SK-N-DZ (cell line): ENCODE results near the gene PER1.

ENCODE experiments used
- DNase-seq: peaks from one replicate; pipeline ENCODE4 v3.0.0-alpha.2; 2015; ENCODE audit warnings: low spot score

The PER1 gene

DNA sequence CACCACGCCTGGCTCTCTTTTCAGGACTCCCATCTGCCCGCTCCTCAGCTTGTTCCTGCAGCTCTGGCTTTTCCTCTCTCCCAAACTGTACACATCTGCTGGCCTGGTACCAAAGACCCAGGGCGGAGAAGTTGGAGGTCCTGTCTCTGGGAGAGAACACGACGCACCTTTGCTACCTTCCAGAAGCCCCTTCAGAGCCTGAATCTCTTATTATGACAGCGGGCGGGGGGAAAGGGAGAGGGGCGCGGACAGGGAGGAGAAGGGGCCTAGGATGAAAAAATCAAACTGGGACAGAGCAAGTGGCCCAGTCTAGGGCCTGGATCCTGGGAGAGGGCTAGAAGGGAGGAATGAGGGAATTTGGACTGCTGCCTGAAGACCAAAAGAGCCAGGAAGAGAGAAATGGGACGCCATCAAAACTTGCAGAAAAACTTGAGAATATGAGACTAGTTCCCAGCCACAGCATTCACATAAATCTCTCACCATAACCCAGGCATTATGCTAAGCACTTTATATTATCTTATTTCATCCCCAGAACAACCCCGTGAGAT is 2.5 kb upstream of the PER1 start:
- no peak for DNase-seq

GRCh38 chr17:8153957-8154607 is 1.9 kb upstream of the PER1 start:
- DNase-seq, result peak; percentile 88

GRCh38 chr17:8153525-8153956 is 1.3 kb upstream of the PER1 start:
- DNase-seq, result peak; percentile 86

GRCh38 chr17:8153031-8153451 is 837 bp upstream of the PER1 start:
- DNase-seq, result no peak

DNA sequence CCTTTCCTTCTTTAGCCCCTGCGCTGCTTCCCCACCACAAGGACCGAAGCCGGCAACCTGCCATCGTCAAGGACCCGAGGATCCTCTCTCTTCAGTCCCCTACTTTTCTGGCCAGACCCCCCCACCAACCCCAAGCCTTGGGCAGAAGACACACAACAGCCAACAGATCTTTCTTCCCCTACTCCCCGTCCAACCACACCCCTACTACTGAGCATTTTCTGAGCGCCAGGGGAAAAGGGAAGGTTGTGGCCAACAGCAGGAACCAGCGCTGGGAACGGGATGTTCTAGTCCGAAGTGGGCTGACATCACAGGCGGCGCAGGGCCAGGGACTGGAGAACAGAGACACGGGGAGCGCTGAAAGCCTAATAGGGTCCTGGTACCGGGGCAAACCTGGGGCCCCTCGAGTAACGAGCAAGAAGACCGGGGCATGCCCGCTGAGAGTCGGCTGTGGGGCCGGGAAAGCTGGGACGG is 528 bp downstream of the PER1 start:
- DNase-seq, result no peak

DNA sequence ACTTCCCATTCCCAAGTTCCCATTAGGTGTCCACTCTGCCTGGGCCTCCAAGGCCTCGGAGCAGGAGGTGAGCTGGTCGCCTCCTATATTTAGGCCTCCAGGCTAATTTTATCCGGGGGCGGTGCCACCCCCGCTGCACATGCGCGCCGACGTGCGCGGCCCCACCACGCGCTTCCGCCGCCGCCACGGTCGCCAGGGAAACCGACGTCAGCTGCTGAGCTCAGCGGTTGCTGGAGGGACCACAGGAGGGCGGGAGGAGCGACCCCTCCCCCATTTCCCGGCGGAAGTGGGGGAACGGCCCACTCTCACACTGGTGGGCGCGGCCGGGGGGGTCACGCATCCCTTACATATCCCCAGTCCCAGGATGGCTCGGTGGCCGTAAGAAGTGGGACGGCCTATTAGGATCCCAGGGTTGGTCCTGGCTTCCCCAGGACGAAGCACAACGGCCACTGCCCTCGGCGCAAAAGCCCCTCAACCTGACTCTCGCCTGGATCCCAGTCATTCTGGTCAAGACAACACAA is 1.0 kb downstream of the PER1 start:
- DNase-seq, result peak; percentile 86

DNA sequence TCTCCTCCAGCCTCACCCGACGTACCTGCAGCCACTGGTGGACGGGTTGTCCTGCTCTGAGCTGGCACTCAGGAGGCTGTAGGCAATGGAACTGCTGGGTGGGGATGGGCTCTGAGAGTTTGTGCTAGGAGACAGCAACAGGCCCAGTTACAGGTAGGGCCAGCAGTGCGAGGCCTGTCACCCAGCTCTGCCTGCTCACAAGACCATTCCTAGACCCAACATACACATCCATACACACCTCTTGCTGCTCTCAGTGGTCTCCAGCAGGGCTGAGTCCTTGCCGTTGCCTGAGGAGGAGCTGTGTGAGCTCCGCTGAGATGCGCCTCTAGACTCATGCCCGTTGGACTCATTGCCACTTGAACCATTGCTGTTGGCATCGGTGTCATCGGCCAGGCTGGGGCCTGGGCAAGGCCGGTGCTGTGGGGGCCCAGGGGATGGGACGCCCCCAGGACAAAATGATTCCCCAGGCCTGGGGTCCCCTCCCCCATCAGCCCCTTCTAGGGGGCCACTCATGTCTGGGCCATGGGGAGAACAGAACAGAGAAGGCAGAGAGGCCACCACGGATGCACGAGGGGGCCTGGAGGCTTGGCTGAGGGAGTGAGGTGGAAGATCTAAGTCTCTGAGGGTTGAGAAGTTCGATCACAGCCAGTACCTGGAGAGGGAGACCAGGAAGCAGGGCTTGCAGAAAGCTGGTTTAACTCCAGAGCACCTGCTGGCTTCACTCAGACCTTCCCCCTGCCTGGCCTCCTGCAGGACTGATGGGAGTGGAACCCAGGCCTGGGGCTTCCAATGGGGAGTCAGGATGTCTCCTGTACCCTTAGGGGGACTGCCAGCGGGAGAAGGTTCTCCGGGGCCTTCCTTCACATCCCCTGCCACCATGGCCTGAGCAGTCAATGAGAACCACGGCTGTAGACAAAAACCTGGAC is 1.7 kb downstream of the PER1 start:
- DNase-seq, result no peak

DNA sequence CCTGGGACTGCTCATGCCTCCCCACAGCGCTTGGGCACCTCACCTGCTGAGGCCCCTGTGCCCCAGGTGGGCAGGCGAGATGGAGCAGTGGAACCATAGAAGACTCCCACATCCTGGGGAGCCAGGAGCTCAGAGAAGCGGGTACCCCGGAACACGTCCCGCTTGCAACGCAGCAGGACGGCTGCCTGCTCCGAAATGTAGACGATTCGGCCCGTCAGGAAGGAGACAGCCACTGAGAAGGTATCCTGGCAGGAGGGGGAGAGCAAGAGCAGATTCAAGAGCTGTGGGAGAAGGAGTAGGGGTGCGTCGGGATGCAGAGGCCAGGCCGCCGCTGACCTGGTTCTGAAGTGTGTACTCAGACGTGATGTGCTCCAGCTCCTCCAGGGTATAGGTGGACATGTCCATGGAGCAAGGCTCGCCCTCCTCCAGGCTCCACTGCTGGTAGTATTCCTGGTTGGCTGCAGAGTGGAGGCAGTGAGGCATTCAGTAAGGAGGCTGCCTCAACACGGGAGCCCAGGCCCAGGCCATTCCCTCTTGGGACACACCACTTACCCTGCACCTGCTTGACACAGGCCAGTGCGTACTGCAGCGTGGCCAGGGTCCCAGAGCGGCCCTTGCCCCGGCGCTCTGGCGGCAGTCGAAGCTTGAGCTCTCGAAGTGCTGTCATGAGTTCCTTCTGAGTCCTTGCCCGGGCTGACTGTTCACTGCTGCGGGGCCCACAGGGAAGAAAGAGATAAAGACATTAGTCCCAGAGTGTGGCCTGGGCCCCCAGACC is 2.6 kb downstream of the PER1 start:
- no peak for DNase-seq

- DNase-seq, result no peak
Observed at GRCh38 chr17:8148560-8148959, 3.6 kb downstream of the PER1 start.

DNA sequence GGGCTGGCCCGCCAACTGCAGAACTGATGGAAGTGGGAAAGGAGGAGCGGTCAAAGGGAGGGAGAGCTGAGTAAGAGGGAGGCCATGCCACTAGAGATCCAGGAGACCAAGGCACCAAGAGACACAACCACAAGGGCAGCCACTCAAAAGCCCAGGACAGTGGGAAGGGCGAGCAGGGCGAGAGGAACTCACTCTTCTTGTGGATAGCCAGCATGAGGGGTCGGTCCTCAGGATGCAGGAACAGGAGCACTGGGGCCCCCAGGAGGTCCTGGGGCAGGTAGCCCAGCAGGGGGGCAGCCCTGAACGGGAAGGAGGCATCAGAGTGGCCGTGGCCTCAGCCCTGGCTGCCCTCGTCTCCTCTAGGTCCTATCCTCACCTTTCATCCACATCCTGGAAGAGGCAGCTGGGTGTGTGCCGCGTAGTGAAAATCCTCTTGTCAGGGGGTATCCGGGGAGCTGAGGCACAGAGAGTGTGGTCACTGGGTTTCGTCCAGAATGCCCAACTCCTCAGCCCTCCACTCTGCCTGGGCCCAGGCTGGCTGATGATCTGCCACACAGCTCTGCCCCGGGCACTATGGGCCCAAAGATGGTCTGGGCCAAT is 4.3 kb downstream of the PER1 start:
- DNase-seq, result no peak

GRCh38 chr17:8147141-8147804 is 4.9 kb downstream of the PER1 start:
- DNase-seq, result no peak

DNA sequence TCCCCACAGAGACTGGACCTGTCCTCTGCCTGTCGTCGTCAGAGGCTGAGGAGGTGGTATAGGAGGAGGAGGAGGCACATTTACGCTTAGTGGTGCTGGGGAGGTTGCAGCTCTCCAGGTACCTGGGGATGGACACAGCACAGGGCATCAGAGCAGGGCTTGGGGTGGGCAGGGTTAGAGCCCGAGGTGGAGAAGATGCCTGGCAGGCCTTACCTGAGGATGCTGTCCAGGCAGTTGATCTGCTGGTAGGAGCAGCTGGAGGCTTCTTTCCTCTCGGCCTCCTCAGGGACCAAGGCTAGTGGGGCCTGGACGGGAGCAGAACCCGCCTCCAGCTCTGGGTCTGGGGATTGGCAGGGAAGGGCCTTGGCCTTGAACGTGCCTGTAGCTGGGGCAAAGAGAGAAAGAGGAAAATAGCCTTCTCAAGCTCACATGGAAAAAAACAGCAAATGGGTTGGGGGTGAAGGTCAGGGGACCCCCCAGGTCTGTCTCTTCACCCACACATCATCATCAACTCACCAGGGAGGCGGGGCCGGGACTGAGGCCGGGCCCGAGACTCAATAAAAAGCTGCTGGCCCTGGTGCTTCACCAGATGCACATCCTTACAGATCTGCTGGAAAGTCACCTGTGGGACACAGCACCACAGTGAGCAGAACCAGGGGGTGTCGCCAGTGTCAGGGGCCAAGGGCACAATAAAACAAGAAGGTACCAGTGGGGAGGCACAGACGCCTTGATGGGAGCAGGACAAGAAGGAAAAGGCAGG is 5.6 kb downstream of the PER1 start:
- no peak for DNase-seq

- no peak for DNase-seq
Observed at GRCh38 chr17:8145811-8146210, 6.4 kb downstream of the PER1 start.

- no peak for DNase-seq
Observed at GRCh38 chr17:8144401-8145231, 7.6 kb downstream of the PER1 start.

- DNase-seq, result no peak
Observed at GRCh38 chr17:8143581-8144400, 8.4 kb downstream of the PER1 start.

GRCh38 chr17:8142887-8143580 is 9.2 kb downstream of the PER1 start:
- DNase-seq, result no peak

DNA sequence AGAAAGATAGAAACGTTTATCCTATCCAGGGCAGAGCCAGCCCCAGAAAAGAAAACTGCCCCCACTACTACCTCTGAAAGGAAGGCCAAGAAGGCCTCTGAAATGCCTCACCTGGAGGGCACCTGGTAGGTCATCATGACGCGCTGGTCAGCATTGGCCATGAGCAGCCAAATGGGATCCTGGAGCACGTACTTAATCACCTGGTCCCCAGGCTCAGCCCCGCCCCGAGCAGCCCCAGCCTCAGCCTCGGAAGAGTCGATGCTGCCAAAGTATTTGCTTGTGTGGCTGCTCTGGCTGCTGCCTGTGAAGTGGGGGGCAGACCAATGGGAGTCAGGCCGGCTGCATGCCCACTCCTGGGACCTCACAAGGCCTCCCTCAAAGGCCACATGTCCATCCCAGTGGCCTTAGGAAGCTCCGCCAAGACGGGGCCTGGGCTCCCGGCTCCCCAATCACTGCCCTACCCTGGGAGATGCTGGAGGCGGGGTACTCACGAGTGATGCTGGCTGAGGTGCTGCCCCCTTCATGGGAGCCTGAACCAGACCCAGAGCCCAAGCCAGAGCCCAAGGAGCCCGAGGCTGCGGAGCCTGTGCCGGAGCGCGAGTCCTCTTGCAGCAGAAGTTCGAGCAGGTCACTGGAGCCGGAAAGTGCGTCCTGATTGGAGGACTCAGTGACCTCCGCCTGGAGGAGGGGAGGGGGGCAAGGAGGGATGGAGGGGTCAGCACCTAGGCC is 9.9 kb downstream of the PER1 start:
- no peak for DNase-seq
